NT2/D1 (cell line): ENCODE results near the gene EDRF1.

Experiments
- YY1 ChIP-seq: IDR thresholded peaks from 2 replicates; pipeline ENCODE4 v1.6.1; 2011; ENCODE audit not compliant: insufficient read length, insufficient read depth
- ZNF274 ChIP-seq: IDR thresholded peaks from 2 replicates; pipeline ENCODE4 v1.6.1; 2011; ENCODE audit warnings: mild to moderate bottlenecking, low read depth, low read length

- TF ChIP-seq ZNF274 (no peak), YY1 (no peak)
Observed at GRCh38 chr10:125694883-125695282, 24.6 kb upstream of the EDRF1 start.
